ENCODE data around the gene DAPK2. TPM values are rescaled to one million over a fixed set of nuclear protein-coding genes. Genes with fewer than 3 reads are reported as not detected.

The DAPK2 gene
- polyA plus RNA-seq, 2 of the 4 experiments (the other 2 are of a cell fraction): 3.1 to 4.8 TPM

DNA sequence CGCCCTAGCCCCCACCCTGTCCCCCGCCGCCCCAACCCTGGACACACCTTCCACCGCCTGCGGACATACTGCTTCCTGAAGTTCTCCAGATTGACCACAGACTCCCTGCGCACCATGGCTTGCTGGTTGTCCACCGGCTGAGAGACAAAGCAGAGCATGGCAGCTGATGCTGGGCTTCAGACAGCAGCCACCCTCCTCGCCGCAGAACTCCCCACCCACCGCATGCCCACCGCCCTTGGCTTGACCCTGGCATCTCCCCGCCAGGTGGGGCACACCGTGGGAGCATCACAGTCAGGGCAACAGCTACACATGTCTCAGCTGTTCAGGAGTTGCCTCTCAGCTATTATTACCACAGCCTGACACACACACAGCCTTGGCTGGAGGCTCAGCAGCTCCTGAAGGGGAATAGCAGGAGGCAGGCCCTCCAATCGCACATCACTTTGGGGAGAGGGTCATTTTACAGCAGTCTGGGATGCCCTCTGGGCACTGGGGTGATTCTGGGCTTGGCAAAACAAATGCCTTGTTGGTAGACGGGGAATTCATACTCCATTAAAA lies 134.1 kb downstream of the DAPK2 start:
- Histone ChIP-seq H3K9me3 (no peaks in the 10 kb centered on the region), H3K4me1 (peaks cover 26% of the 10 kb centered on the region), H3K4me2 (no peak overlapping the region), H3K4me3 (no peak overlapping the region), H3K27ac (no peak overlapping the region)
- CTCF ChIA-PET: interaction anchor here (0.8 to 1.9 kb wide), 8 partner anchors 13 to 302 kb away, joined by 3 to 8 read pairs (median 3); partner anchors contain the start of gene DAPK2
- no peak for DNase-seq (ENCODE audit: low read depth in 1 of 2, low spot score in 1 of 2)
- POLR2A ChIA-PET: no interaction called here
- no peak for FAIRE-seq
- WGBS (ENCODE audit: missing lambda C conversion rate): 72% methylated on average over 13 of the region's 15 CpGs
- peak in 1 of 2 experiments; percentile 14; a peak in 1 of 6 replicates for ATAC-seq
- TF ChIP-seq, protein P1, sequence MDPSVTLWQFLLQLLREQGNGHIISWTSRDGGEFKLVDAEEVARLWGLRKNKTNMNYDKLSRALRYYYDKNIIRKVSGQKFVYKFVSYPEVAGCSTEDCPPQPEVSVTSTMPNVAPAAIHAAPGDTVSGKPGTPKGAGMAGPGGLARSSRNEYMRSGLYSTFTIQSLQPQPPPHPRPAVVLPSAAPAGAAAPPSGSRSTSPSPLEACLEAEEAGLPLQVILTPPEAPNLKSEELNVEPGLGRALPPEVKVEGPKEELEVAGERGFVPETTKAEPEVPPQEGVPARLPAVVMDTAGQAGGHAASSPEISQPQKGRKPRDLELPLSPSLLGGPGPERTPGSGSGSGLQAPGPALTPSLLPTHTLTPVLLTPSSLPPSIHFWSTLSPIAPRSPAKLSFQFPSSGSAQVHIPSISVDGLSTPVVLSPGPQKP (IDR thresholded peaks at IDR 0.05; ENCODE audit: low read depth, low read length): no peak
- TF ChIP-seq ZSCAN20 (CRISPR knock-in tag; IDR thresholded peaks at IDR 0.05) (no peak), MAZ (IDR thresholded peaks at IDR 0.05; ENCODE audit: borderline replicate concordance, low read depth, low read length) (no peak), EHF (CRISPR knock-in tag; IDR thresholded peaks at IDR 0.05) (no peak), HEYL (CRISPR knock-in tag; IDR thresholded peaks at IDR 0.05) (no peak), CHD4 (IDR thresholded peaks at IDR 0.05; ENCODE audit: borderline replicate concordance) (no peak), FOXS1 (CRISPR knock-in tag; IDR thresholded peaks at IDR 0.05) (no peak), HOXB5 (CRISPR knock-in tag; IDR thresholded peaks at IDR 0.05) (no peak), CHD2 (IDR thresholded peaks at IDR 0.05; ENCODE audit: low read length, partially characterized antibody) (no peak), NFE2L2 (conservative IDR thresholded peaks at IDR 0.05; ENCODE audit: low read length) (no peak), CBX8 (IDR thresholded peaks at IDR 0.05) (no peak), NPAS2 (CRISPR knock-in tag; IDR thresholded peaks at IDR 0.05; ENCODE audit: borderline replicate concordance) (no peak), HOXB13 (CRISPR knock-in tag; IDR thresholded peaks at IDR 0.05; ENCODE audit: low read depth) (no peak), KDM1A (IDR thresholded peaks at IDR 0.05; ENCODE audit: low read depth) (no peak), RARB (CRISPR knock-in tag; IDR thresholded peaks at IDR 0.05) (no peak), MYC (IDR thresholded peaks at IDR 0.05; ENCODE audit: borderline replicate concordance, low read length) (no peak)
- TF ChIP-seq, protein P2, sequence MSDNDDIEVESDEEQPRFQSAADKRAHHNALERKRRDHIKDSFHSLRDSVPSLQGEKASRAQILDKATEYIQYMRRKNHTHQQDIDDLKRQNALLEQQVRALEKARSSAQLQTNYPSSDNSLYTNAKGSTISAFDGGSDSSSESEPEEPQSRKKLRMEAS (IDR thresholded peaks at IDR 0.05): no peak
- TF ChIP-seq, protein P3, sequence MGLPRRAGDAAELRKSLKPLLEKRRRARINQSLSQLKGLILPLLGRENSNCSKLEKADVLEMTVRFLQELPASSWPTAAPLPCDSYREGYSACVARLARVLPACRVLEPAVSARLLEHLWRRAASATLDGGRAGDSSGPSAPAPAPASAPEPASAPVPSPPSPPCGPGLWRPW (IDR thresholded peaks at IDR 0.05): no peak

DNA sequence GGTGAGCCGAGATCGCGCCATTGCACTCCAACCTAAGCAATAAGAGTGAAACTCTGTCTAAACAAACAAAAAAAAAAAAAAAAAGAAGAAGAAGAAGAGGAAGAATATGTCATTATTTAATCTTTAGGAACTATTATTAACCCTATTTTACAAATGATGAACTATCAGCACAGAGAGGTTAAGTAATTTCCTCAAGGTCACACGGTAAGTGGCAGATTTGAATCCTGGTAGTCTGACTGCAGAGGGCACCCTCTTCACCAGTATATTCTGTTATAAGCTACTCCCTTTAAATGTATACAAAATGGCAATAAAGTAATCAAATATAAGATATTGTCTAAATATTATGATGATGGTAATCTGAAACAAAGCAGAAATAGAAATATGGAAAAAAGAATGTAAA lies 135.1 kb downstream of the DAPK2 start:
- TF ChIP-seq POLR2AphosphoS2 (conservative IDR thresholded peaks at IDR 0.05; ENCODE audit: low read length) (no peak), EHMT2 (IDR thresholded peaks at IDR 0.05; ENCODE audit: low read depth) (no peak), BHLHE40 (IDR thresholded peaks at IDR 0.05; ENCODE audit: low read depth, low read length) (no peak), ZFP36 (IDR thresholded peaks at IDR 0.05; ENCODE audit: borderline replicate concordance, partially characterized antibody) (peak; percentile 70), SREBF2 (IDR thresholded peaks at IDR 0.05) (no peak), FOSL2 (IDR thresholded peaks at IDR 0.05) (no peak), FOSL2 (CRISPR knock-in tag; IDR thresholded peaks at IDR 0.05) (no peak), RAD21 (conservative IDR thresholded peaks at IDR 0.05 in 1 of 2, IDR thresholded peaks at IDR 0.05 in 1 of 2) (no peak), HOXB13 (CRISPR knock-in tag; IDR thresholded peaks at IDR 0.05; ENCODE audit: low read depth) (no peak), NPAS2 (CRISPR knock-in tag; IDR thresholded peaks at IDR 0.05; ENCODE audit: borderline replicate concordance) (no peak), SMC3 (IDR thresholded peaks at IDR 0.05) (no peak)
- TF ChIP-seq, protein P2 (IDR thresholded peaks at IDR 0.05): no peak
- TF ChIP-seq, protein P1 (IDR thresholded peaks at IDR 0.05; ENCODE audit: low read depth, low read length): no peak
- TF ChIP-seq, protein P4, sequence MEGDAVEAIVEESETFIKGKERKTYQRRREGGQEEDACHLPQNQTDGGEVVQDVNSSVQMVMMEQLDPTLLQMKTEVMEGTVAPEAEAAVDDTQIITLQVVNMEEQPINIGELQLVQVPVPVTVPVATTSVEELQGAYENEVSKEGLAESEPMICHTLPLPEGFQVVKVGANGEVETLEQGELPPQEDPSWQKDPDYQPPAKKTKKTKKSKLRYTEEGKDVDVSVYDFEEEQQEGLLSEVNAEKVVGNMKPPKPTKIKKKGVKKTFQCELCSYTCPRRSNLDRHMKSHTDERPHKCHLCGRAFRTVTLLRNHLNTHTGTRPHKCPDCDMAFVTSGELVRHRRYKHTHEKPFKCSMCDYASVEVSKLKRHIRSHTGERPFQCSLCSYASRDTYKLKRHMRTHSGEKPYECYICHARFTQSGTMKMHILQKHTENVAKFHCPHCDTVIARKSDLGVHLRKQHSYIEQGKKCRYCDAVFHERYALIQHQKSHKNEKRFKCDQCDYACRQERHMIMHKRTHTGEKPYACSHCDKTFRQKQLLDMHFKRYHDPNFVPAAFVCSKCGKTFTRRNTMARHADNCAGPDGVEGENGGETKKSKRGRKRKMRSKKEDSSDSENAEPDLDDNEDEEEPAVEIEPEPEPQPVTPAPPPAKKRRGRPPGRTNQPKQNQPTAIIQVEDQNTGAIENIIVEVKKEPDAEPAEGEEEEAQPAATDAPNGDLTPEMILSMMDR (IDR thresholded peaks at IDR 0.05): peak; percentile 18; the same call in 1 of the 3 replicates
- TF ChIP-seq, protein P5, sequence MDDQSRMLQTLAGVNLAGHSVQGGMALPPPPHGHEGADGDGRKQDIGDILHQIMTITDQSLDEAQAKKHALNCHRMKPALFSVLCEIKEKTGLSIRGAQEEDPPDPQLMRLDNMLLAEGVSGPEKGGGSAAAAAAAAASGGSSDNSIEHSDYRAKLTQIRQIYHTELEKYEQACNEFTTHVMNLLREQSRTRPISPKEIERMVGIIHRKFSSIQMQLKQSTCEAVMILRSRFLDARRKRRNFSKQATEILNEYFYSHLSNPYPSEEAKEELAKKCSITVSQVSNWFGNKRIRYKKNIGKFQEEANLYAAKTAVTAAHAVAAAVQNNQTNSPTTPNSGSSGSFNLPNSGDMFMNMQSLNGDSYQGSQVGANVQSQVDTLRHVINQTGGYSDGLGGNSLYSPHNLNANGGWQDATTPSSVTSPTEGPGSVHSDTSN (IDR thresholded peaks at IDR 0.05): no peak
- POLR2A ChIA-PET: no interaction called here

More for the DNA sequence above, 135.1 kb downstream of the DAPK2 start:
- Histone ChIP-seq H3K27ac (no peak overlapping the region), H3K4me2 (no peak overlapping the region), H3K4me3 (no peak overlapping the region), H3K4me1 (peaks cover 24% of the 10 kb centered on the region), H3K9me3 (no peaks in the 10 kb centered on the region)
- CTCF ChIA-PET: interaction anchor here (0.6 to 1.5 kb wide), 5 partner anchors 15 to 1498 kb away, joined by 3 to 6 read pairs (median 3); partner anchors contain the start of gene DAPK2
- 73% methylated on average over 4 of the region's 4 CpGs for WGBS (ENCODE audit: missing lambda C conversion rate)
- ATAC-seq (no peak), DNase-seq (ENCODE audit: low read depth in 1 of 2, low spot score in 1 of 2) (no peak), FAIRE-seq (no peak)

All from A549 (cell line).